Pancreas (tissue), 10 donors: ENCODE results near the gene BRD9. TPM values are rescaled to one million over a fixed set of nuclear protein-coding genes. Genes with fewer than 3 reads are reported as not detected.
A peak's percentile ranks its signal among the peaks of the same experiment; 100 is the strongest.

Source experiments
- ATAC-seq, 4 donors: fragments of 200-7000 bp; cut with Tn5 transposase; one replicate each; pipeline versions ENCODE4 v1.8.0 to v1.9.1; 2020; ENCODE audit warnings: mild to moderate bottlenecking in 4 of 4, moderate library complexity in 4 of 4
- DNase-seq, 6 donors: peaks; one replicate each; pipeline ENCODE4 v3.0.0-alpha.2; 2020
- FAIRE-seq: peaks from 2 replicates; lab custom pipeline; 2012; peaks lifted over from hg19 to GRCh38; lab: Jason Lieb, UNC
- H3K27ac ChIP-seq, 4 donors: fragments of 200-600 bp; sonication (generic); 1 replicate in 3 of 4; 2 replicates in 1 of 4; pipeline versions ENCODE4 v1.5.0 to v1.8.0; 2020
- H3K27me3 ChIP-seq, 4 donors: fragments of 200-600 bp; one replicate each; pipeline ENCODE4 v1.8.0; 2021
- H3K36me3 ChIP-seq, 3 donors: fragments of 200-600 bp; sonication (generic) in 1 of 3; one replicate each; pipeline versions ENCODE4 v1.5.0 to v1.8.0; 2020 to 2021
- H3K4me1 ChIP-seq, 3 donors: fragments of 200-600 bp; one replicate each; pipeline ENCODE4 v1.8.0; 2021
- H3K4me3 ChIP-seq, 4 donors: fragments of 200-600 bp; sonication (generic) in 2 of 4; one replicate each; pipeline versions ENCODE4 v1.5.0 to v1.8.0; 2020 to 2021
- H3K9me3 ChIP-seq, 4 donors: fragments of 200-600 bp; one replicate each; pipeline ENCODE4 v1.8.0; 2021
- WGBS, 2 donors: extraction: QIAGEN DNeasy Blood & Tissue Kit; methylation state at CpG; one replicate each; pipeline ENCODE4 v1.1.7; 2013; 5-methylcytosine and 5-hydroxymethylcytosine counted together
- intact Hi-C, 3 donors: fragments of 100-400 bp; cut with DNase I; formaldehyde crosslinking; loops; one replicate each; pipeline versions ENCODE4 v1.11.1 to v1.14.2; 2022
- polyA plus RNA-seq, 2 donors: library from polyadenylated mRNA; stranded (reverse); fragments of 200-250 nt; gene quantifications; one replicate each; pipeline ENCODE4 v1.2.3, GENCODE V29; 2013
- total RNA-seq, 6 donors: library from RNA; stranded (reverse); fragmentation: NEBNext Ultra II Directional in 4 of 6; extraction: Animal tissue kit (Norgen Biotek cat#: 25700) in 4 of 6; gene quantifications; one replicate each; pipeline versions ENCODE4 v1.2.1 to v1.2.4, GENCODE V29; 2021 to 2023
- TF ChIP-seq, protein P1 (sequence below), 4 donors: fragments of 200-600 bp; sonication (generic) in 3 of 4; IDR thresholded peaks; one replicate each; pipeline versions ENCODE4 v1.5.0 to v1.8.0; 2021; ENCODE audit warnings: antibody characterized with exemption in 4 of 4
- donor health status: healthy with polysubstance abuse.
- donor health status: DM: no; HTN: no; CAD: no; lungs with moderate emphysema.
- donor health status: DM: no; HTN: no; CAD: no.
- donor health status: control.
- donor health status: control.
- donor health status: Bipolar disorder and iron deficiency.
- donor health status: DM: yes; HTN: yes; CAD: no.
- donor health status: DM: no; HTN: no; CAD: no.
- donor health status: DM: no; HTN: no; CAD: no.
- donor health status: DM: yes; HTN: yes; CAD: no.

Gene BRD9
- total and polyA plus RNA-seq, 8 donors = 11.3 to 38.5 (median 17.5) TPM

DNA sequence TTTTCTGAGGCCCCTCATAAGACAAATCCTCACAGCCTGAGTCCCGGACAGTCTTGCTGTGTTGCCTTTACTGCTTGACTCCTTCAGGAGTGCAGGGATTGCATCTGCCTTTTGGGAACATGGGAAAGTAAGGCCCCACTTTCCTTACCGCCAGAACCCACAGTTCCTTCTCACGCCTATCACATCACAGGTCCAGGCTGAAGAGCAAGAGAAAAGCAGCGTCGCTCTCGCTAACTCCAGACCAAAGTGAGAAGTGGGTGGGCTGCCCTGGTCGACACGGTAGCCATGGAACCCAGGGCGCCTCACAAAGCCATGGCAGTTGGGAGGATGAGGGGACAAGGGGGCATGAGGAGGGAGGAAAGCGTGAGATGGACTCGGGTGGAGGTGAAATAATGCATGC, 33.9 kb downstream of the BRD9 start:
- Histone ChIP-seq H3K36me3 (no peaks in the 10 kb centered on the region), H3K4me3 (no peak overlapping the region), H3K9me3 (no peaks in the 10 kb centered on the region), H3K27me3 (no peaks in the 10 kb centered on the region), H3K27ac (no peak overlapping the region), H3K4me1 (no peaks in the 10 kb centered on the region)
- TF ChIP-seq, protein P1, sequence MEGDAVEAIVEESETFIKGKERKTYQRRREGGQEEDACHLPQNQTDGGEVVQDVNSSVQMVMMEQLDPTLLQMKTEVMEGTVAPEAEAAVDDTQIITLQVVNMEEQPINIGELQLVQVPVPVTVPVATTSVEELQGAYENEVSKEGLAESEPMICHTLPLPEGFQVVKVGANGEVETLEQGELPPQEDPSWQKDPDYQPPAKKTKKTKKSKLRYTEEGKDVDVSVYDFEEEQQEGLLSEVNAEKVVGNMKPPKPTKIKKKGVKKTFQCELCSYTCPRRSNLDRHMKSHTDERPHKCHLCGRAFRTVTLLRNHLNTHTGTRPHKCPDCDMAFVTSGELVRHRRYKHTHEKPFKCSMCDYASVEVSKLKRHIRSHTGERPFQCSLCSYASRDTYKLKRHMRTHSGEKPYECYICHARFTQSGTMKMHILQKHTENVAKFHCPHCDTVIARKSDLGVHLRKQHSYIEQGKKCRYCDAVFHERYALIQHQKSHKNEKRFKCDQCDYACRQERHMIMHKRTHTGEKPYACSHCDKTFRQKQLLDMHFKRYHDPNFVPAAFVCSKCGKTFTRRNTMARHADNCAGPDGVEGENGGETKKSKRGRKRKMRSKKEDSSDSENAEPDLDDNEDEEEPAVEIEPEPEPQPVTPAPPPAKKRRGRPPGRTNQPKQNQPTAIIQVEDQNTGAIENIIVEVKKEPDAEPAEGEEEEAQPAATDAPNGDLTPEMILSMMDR (IDR thresholded peaks at IDR 0.05) = no peak
- 88 to 93% methylated on average over 11 of the region's 11 CpGs for WGBS, 2 donors
- DNase-seq (no peak), ATAC-seq (no peak), FAIRE-seq (no peak)
- intact Hi-C loops = no loop called here

DNA sequence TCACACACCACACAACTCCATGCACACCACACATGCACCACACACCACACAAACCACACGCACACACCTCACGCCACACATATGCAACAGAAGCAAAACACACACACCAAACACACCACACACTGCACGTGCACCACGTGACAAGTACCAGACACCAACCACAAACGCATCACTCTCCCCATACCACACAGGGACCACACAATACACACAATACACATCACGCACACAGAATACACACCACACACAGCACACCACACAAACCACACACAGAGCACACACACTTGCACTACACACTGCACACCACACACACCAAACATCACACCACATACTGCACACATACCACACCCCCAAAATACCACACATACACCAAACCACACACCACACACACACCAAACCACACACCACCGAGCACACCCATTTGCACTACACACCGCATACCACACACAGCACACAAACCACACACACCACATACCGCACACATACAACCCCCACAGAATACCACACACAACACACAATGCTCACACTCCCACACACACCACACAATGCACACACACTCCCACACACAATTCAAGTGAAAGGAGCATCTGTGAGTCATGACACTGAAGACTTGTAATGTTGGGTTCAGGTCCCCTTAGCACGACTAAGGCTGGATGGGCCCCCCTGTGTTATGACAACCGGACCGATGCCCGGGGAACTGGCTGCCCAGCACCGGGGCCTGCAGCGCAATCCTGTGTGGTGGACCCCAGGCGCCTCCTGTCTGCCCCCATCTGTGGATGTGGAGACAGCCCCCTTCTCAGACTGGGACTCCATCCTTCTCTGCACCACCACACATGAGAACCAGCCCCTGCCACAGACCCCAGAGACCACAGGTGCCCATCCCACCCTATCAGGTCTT, 35.8 kb downstream of the BRD9 start:
- WGBS, 2 donors = 84 to 89% methylated on average over 16 of the region's 16 CpGs
- intact Hi-C loops = no loop called here
- Histone ChIP-seq H3K27ac (no peak overlapping the region), H3K27me3 (no peaks in the 10 kb centered on the region), H3K9me3 (no peaks in the 10 kb centered on the region), H3K4me1 (no peaks in the 10 kb centered on the region), H3K36me3 (no peaks in the 10 kb centered on the region), H3K4me3 (no peak overlapping the region)
- ATAC-seq (peak in 1 of 4 donors; percentile 9), FAIRE-seq (no peak), DNase-seq (no peak)
- TF ChIP-seq, protein P1 (IDR thresholded peaks at IDR 0.05) = no peak

DNA sequence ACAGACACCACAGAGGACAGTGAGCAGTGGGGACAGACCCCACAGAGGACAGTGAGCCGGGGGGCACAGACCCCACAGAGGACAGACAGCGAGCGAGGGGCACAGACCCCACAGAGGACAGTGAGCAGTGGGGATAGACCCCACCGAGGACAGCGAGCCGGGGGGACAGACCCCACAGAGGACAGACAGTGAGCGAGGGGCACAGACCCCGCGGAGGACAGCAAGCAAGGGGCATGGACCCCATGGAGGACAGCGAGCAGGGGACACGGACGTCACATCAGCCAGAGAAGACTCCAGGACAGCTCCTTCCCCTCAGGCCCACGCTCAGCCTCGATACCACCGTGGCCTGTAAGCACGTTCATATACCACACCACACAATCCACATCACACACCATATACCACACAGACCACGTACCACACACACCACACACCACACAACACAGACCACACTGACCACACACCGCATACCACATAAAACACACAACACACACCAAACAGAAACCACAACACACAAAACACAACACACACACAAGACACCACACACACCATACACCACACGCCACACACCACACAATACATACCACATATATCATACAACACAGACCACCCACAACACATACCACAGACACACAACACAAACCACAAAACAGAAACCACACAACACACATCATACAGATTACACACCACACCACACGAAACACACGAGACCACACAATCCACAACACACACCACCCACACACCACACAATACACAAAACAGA, 36.6 kb downstream of the BRD9 start:
- no peaks in the 10 kb centered on the region for H3K9me3 ChIP-seq
- H3K4me3 ChIP-seq = no peak overlapping the region
- intact Hi-C loops = no loop called here
- H3K36me3 ChIP-seq = no peaks in the 10 kb centered on the region
- DNase-seq = peak in 2 of 6 donors; percentile 40 to 67
- TF ChIP-seq, protein P1 (IDR thresholded peaks at IDR 0.05) = no peak
- peak in 1 of 4 donors; percentile 40 for ATAC-seq
- no peaks in the 10 kb centered on the region for H3K27me3 ChIP-seq
- no peak for FAIRE-seq
- 56 to 68% methylated on average over 20 to 21 of the region's 21 CpGs for WGBS, 2 donors
- H3K4me1 ChIP-seq = no peaks in the 10 kb centered on the region
- H3K27ac ChIP-seq = no peak overlapping the region

DNA sequence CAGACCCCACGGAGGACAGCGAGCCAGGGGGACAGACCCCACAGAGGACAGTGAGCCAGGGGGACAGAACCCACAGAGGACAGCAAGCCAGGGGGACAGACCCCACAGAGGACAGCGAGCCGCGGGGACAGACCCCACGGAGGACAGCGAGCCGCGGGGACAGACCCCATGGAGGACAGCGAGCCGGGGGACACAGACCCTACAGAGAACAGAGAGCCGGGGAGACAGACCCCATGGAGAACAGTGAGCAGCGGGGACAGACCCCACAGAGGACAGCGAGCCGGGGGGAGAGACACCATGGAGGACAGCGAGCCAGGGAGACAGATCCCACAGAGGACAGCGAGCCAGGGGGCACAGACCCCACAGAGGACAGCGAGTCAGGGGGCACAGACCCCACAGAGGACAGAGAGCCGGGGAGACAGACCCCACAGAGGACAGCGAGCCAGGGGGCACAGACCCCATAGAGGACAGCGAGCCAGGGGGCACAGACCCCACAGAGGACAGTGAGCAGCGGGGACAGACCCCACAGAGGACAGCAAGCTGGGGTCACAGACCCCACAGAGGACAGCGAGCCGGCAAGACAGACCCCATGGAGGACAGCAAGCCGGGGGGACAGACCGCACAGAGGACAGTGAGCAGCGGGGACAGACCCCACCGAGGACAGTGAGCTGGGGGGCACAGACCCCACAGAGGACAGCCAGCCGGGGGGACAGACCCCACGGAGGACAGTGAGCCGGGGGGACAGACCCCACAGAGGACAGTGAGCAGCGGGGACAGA, 37.4 kb downstream of the BRD9 start:
- Histone ChIP-seq H3K36me3 (no peaks in the 10 kb centered on the region), H3K27me3 (peaks cover 0 to 2% (median 0%) of the 10 kb centered on the region in 4 donors), H3K4me3 (no peak overlapping the region), H3K27ac (no peak overlapping the region), H3K4me1 (no peaks in the 10 kb centered on the region), H3K9me3 (no peaks in the 10 kb centered on the region)
- no peak for FAIRE-seq
- TF ChIP-seq, protein P1 (IDR thresholded peaks at IDR 0.05) = no peak
- 70 to 79% methylated on average over 32 of the region's 32 CpGs for WGBS, 2 donors
- intact Hi-C loops = no loop called here
- peak in 2 of 6 donors; percentile 35 to 58 for DNase-seq
- ATAC-seq = no peak
